GM21619 (cell line): ENCODE measurements around the gene ZYG11A.
"Not testable (repeated sequence)": the region's sequence is repeated elsewhere in the genome, so short reads cannot be mapped to it uniquely, and the experiment has no call there.

Source experiments
- ATAC-seq: cut with Tn5 transposase; IDR thresholded peaks from one replicate; pipeline ENCODE4 v1.9.1; 2021; ENCODE audit not compliant: unreplicated experiment

Gene ZYG11A

GRCh38 chr1:52842643-52843310, at the start of gene ZYG11A:
Gene ZYG11A, plus strand, starts transcription at chr1:52842760. Its CDS starts 124 bp downstream, at chr1:52842884.
- ATAC-seq: peak; percentile 85

DNA sequence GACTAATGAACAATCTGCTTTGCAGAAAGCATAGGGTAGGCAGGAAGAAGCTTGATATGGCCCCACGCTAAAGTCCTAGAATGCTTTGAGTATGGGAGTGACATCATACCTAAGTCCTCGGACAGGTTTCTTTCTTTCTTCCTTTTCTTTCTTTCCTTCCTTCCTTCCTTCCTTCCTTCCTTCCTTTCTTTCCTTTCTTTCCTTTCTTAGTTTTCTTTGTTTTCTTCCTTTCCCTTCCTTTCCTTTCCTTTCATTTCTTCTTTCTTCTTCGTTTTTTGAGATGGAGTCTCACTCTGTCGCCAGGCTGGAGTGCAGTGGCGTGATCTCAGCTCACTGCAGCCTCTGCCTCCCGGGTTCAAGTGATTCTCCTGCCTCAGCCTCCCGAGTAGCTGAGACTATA, 48.8 kb upstream of the ZYG11A start:
- ATAC-seq: not testable (repeated sequence)

- no peak for ATAC-seq
These were observed 47.1 kb upstream of the ZYG11A start for GRCh38 chr1:52795464-52795863.

DNA sequence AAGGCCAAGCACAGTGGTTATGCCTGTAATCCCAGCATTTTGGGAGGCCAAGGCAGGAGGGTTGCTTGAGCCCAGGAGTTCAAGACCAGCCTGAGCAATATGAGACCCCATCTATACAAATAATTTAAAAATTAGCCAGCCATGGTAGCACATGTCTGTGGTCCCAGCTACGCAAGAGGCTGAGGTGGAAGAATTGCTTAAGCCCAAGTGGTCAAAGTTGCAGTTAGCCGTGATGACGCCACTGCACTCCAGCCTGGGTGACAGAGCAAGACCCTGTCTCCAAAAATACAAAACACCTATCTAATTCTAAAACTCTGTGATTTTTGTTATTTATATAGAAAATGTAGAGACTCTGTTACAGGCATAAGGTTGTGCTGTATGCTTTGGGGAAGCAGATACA, 44.2 kb upstream of the ZYG11A start:
- no peak for ATAC-seq

DNA sequence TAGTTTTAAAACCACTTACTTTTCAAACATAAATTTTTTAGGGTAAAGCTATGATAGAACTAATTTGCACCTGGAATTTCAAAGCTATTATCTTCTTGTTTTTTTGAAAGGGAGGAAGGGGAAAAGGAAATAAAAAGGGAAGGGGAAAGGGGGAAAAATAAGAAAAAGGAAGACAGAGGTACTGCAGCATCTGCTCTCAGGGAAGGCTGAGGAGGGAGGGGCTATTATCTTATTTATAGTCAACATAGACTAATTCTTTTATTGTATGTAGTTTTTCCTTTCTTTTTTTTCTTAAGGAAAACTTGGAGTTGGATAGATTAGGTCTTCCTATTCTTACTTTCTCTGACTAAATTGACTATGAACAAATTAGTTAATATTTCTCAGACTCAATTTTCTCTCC, 41.5 kb upstream of the ZYG11A start:
- ATAC-seq: no peak

GRCh38 chr1:52804083-52804482, 38.5 kb upstream of the ZYG11A start:
- ATAC-seq: not testable (repeated sequence)

DNA sequence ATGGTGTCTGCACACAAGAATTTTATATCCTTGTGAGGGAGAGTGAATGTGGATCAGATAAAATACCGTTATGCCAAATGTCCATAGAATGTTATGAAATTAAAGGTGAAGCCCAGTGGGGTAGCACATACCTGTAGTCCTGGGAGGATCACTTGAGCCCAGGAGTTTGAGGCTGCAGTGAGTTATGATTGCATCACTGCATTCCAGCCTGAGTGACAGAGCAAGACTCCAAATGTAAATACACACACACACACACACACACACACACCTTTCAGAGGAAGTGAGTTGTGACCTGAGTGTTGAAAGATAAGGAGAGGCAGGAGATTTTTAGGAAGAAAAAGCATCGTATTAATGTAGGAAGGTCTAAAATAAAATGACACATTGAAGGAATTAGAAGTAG, 28.1 kb upstream of the ZYG11A start:
- no peak for ATAC-seq

- not testable (repeated sequence) for ATAC-seq
These were observed 21.7 kb upstream of the ZYG11A start for GRCh38 chr1:52820830-52821229.

DNA sequence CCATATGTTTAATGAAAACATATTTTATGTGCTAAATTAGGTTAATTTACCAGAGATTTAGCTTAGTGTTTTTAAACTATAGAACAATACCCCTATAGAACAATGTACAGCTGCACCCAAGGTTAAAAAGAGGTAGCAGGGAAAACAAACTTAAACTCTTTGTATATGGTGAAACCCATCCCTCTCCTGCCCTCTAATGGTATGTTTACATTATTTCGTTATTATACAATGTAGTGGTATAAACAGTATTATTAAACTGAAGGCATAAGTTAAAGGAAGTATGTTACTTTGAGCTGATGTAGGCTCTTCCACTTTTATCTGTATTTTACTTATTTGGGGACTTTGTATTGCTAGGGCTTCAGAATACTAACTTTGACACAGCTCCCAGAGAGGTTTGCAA, 16.7 kb upstream of the ZYG11A start:
- ATAC-seq: no peak

GRCh38 chr1:52834798-52835197, 7.8 kb upstream of the ZYG11A start:
- ATAC-seq: no peak

DNA sequence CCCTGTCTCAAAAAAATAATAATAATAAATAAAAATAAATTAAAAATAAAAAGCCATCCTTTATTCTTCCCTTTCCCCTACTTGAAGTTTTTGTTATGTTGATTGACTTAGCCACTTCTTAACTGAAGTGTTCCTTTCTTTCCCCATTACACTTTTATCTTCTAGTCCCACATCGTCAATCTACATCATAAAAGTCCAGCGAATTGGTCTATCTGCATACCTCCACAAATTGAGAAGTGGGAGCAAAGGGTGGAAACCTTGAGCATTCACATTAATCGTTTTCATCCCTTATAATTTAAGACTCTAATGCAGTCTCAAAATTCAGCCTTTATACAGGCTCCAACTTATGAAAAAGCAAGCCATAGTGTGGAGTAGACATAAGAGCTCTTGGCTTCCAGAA, 6.5 kb upstream of the ZYG11A start:
- ATAC-seq: no peak

- ATAC-seq: not testable (repeated sequence)
These were observed 3.4 kb upstream of the ZYG11A start for GRCh38 chr1:52839175-52839574.

GRCh38 chr1:52845119-52845518, 2.6 kb downstream of the ZYG11A start:
- not testable (repeated sequence) for ATAC-seq

DNA sequence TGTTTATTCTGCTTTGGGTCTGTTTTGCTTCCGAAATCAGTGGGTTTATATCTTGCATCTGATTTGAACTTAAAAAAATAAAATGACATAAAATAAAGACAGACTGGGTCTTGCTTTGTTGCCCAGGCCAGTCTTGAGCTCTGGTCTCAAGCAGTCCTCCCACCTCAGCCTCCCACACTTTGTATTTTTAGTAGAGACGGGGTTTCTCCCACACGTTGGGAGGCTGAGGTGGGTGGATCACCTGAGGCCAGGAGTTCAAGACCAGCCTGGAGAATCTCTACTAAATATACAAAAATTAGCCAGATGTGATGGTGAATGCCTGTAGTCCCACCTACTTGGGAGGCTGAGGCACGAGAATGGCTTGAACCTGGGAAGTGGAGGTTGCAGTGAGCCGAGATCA, 5.9 kb downstream of the ZYG11A start:
- ATAC-seq: no peak

GRCh38 chr1:52850951-52851350, 8.4 kb downstream of the ZYG11A start:
- no peak for ATAC-seq

GRCh38 chr1:52852854-52853253, 10.3 kb downstream of the ZYG11A start:
- ATAC-seq: no peak

DNA sequence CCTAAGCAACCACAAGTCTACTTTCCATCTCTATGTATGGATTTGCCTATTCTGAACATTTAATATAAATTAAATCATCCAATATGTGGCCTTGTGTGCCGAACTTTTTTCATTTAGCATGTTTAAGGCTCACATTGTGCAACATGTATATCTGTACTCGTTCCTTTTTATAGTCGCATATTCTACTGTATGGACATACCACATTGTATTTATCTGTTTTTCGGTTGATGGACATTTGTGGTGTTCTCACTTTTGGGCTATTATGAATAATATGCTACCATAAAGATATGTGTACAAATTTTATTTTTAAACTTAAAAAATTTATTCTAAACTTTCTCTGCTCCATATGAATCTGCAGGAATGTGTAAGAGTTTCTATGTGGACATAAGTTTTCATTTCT, 13.0 kb downstream of the ZYG11A start:
- ATAC-seq: no peak

DNA sequence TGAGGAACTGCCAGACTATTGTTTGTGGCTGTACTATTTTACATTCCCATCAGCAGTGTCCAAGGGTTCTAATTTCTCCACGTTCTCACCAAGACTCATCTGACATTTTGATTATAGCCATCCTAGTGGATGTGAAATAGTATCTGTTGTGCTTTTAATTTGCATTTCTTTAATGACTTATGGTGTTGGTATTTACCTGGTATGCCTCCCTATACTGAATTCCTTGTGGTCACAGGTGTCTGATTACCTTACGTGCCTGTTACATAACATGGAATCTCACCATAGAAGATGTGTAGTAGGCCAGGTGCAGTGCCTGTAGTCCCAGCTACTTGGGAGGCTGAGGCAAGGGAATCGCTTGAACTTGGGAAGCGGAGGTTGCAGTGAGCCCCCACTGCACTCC, 13.5 kb downstream of the ZYG11A start:
- ATAC-seq: no peak

DNA sequence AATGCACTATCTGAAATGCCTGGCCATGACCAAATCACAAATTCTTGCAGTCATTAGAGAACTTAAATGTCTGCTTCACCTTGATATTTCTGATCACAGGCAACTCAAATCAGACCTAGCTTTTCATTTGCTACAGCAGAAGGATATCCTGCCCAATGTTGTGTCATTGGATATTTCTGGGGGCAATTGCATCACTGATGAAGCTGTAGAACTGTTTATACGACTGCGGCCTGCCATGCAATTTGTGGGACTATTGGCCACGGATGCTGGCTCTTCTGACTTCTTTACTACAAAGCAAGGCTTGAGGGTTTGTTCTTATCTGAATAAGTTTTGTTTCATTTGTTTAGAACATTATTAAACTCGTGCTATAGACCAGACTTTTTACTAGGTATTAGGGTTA, 14.9 kb downstream of the ZYG11A start:
- ATAC-seq: no peak

- no peak for ATAC-seq
These were observed 20.3 kb downstream of the ZYG11A start for GRCh38 chr1:52862666-52863458.

- ATAC-seq: peak; percentile 91
These were observed 24.7 kb downstream of the ZYG11A start for GRCh38 chr1:52867087-52867863.

DNA sequence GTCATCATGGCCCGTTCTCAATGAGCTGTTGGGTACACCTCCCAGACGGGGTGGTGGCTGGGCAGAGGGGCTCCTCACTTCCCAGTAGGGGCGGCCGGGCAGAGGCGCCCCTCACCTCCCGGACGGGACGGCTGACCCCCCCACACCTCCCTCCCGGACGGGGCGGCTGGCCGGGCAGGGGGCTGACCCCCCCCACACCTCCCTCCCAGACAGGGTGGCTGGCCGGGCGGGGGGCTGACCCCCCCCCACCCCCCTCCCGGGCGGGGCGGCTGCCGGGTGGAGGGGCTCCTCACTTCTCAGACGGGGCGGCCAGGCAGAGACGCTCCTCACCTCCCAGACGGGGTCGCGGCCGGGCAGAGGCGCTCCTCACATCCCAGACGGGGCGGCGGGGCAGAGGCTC, 27.2 kb downstream of the ZYG11A start:
- ATAC-seq: not testable (repeated sequence)
